Esophagus squamous epithelium (tissue), 5 donors: ENCODE measurements around the gene DUSP28. TPM values are rescaled to one million over a fixed set of nuclear protein-coding genes. Genes with fewer than 3 reads are reported as not detected.
"Not testable (repeated sequence)": the region's sequence is repeated elsewhere in the genome, so short reads cannot be mapped to it uniquely, and the experiment has no call there.

Experiments used
- DNase-seq: peaks from one replicate; lab custom pipeline; 2025; lab: John Stamatoyannopoulos, UW
- H3K27ac ChIP-seq, 4 donors: fragments of 200-600 bp; sonication (generic); one replicate each; pipeline ENCODE4 v1.5.1; 2016 to 2019; ENCODE audit warnings: mild to moderate bottlenecking in 1 of 4
- H3K27me3 ChIP-seq, 4 donors: fragments of 200-600 bp; sonication (generic); 1 replicate in 3 of 4; 2 replicates in 1 of 4; pipeline versions ENCODE4 v1.5.1 to v1.6.0; 2017 to 2021; ENCODE audit warnings: antibody characterized with exemption in 1 of 4
- H3K36me3 ChIP-seq, 3 donors: fragments of 200-600 bp; sonication (generic); one replicate each; pipeline ENCODE4 v1.5.1; 2016 to 2019
- H3K4me1 ChIP-seq, 3 donors: fragments of 200-600 bp; sonication (generic); one replicate each; pipeline ENCODE4 v1.5.1; 2017 to 2019
- H3K4me3 ChIP-seq, 4 donors: fragments of 200-600 bp; sonication (generic); 1 replicate in 3 of 4; 2 replicates in 1 of 4; pipeline ENCODE4 v1.5.1; 2016 to 2019; ENCODE audit warnings: mild to moderate bottlenecking in 2 of 4, moderate library complexity in 1 of 4
- H3K9me3 ChIP-seq, 3 donors: fragments of 200-600 bp; sonication (generic); one replicate each; pipeline ENCODE4 v1.5.1; 2016 to 2019
- CTCF ChIP-seq, 6 experiments: fragments of 450-650 bp in 4 of 6; fragments of 200-600 bp in 2 of 6; sonication (generic) in 2 of 6; IDR thresholded peaks; one replicate each; pipeline ENCODE4 v1.5.1; 2016 to 2019; ENCODE audit warnings: antibody characterized with exemption in 6 of 6, mild to moderate bottlenecking in 4 of 6, moderate library complexity in 4 of 6
- POLR2A ChIP-seq, 4 donors: fragments of 450-650 bp; IDR thresholded peaks; one replicate each; pipeline ENCODE4 v1.6.1; 2017; ENCODE audit warnings: antibody characterized with exemption in 4 of 4, mild to moderate bottlenecking in 4 of 4, moderate library complexity in 3 of 4
- WGBS, 2 donors: methylation state at CpG; one replicate each; pipeline ENCODE4 v1.1.5; 2018; 5-methylcytosine and 5-hydroxymethylcytosine counted together
- intact Hi-C: fragments of 100-400 bp; cut with DNase I; formaldehyde crosslinking; loops from one replicate; pipeline ENCODE4 v1.15.0; 2022
- total RNA-seq, 4 donors: library from RNA; depleted of rRNA; stranded (reverse); fragments of >200 nt; gene quantifications; one replicate each; pipeline ENCODE4 v1.1.0, GENCODE V29; 2016
- donor health status: DM: yes; HTN: yes; CAD: no.

DUSP28 gene
- total RNA-seq, 4 donors from 2014 or later = 2.0 to 10.5 (median 5.3) TPM

- WGBS, 2 donors = 100% methylated on average over 1 of the region's 1 CpG
- peaks cover 0 to 85% (median 0%) of the 10 kb centered on the region in 3 donors for H3K36me3 ChIP-seq
- no peaks in the 10 kb centered on the region for H3K27me3 ChIP-seq
Measured at GRCh38 chr2:240532031-240532775, 28.0 kb upstream of the DUSP28 start.

GRCh38 chr2:240538031-240538780 lies 22.0 kb upstream of the DUSP28 start:
- no peaks in the 10 kb centered on the region for H3K9me3 ChIP-seq
- no peak overlapping the region for H3K27ac ChIP-seq
- intact Hi-C loops = no loop called here
- DNase-seq = no peak
- H3K36me3 ChIP-seq = peaks cover 0 to 86% (median 0%) of the 10 kb centered on the region in 3 donors
- H3K4me3 ChIP-seq = no peak overlapping the region
- no peaks in the 10 kb centered on the region for H3K27me3 ChIP-seq
- WGBS, 2 donors = 90 to 96% methylated on average over 5 to 11 of the region's 43 CpGs
- no peaks in the 10 kb centered on the region for H3K4me1 ChIP-seq
- TF ChIP-seq POLR2A (IDR thresholded peaks at IDR 0.05) (no peak), CTCF (IDR thresholded peaks at IDR 0.05) (no peak)

More at GRCh38 chr2:240532031-240532775, 28.0 kb upstream of the DUSP28 start:
- no peaks in the 10 kb centered on the region for H3K4me1 ChIP-seq
- no peak overlapping the region for H3K27ac ChIP-seq
- H3K9me3 ChIP-seq = peaks cover 0 to 23% (median 11%) of the 10 kb centered on the region in 3 donors
- H3K4me3 ChIP-seq = no peak overlapping the region
- intact Hi-C loops = no loop called here
- TF ChIP-seq CTCF (IDR thresholded peaks at IDR 0.05) = no peak
- no peak for TF ChIP-seq POLR2A (IDR thresholded peaks at IDR 0.05)
- no peak for DNase-seq

GRCh38 chr2:240539101-240539500 lies 21.1 kb upstream of the DUSP28 start:
- DNase-seq, H3K27me3 ChIP-seq, H3K4me3 ChIP-seq, H3K4me1 ChIP-seq, H3K9me3 ChIP-seq, intact Hi-C loops, H3K27ac ChIP-seq: not testable (repeated sequence)
- 97 to 98% methylated on average over 6 to 17 of the region's 17 CpGs for WGBS, 2 donors
- peaks cover 0 to 77% (median 0%) of the 10 kb centered on the region in 3 donors for H3K36me3 ChIP-seq

GRCh38 chr2:240539906-240540305 lies 20.3 kb upstream of the DUSP28 start:
- Histone ChIP-seq H3K4me3 (no peak overlapping the region), H3K36me3 (peaks cover 0 to 69% (median 0%) of the 10 kb centered on the region in 3 donors), H3K4me1 (no peaks in the 10 kb centered on the region), H3K27me3 (no peaks in the 10 kb centered on the region), H3K9me3 (no peaks in the 10 kb centered on the region), H3K27ac (no peak overlapping the region)
- TF ChIP-seq CTCF (IDR thresholded peaks at IDR 0.05) (no peak), POLR2A (IDR thresholded peaks at IDR 0.05) (no peak)
- no peak for DNase-seq
- intact Hi-C loops = no loop called here

GRCh38 chr2:240551288-240551687 lies 8.9 kb upstream of the DUSP28 start:
- intact Hi-C loops = no loop called here
- 64 to 92% methylated on average over 4 of the region's 4 CpGs for WGBS, 2 donors
- Histone ChIP-seq H3K9me3 (no peaks in the 10 kb centered on the region), H3K36me3 (peaks cover 0 to 58% (median 4%) of the 10 kb centered on the region in 3 donors), H3K27me3 (no peaks in the 10 kb centered on the region), H3K27ac (peak overlapping the region in 2 of 4 donors; percentile 54 to 63), H3K4me3 (no peak overlapping the region), H3K4me1 (peaks cover 0 to 2% (median 0%) of the 10 kb centered on the region in 3 donors)
- DNase-seq = no peak
- TF ChIP-seq POLR2A (IDR thresholded peaks at IDR 0.05) = no peak
- TF ChIP-seq CTCF (IDR thresholded peaks at IDR 0.05) = no peak
